ENCODE measurements around the gene RNU6-9.
"Not testable (repeated sequence)": the region's sequence is repeated elsewhere in the genome, so short reads cannot be mapped to it uniquely, and the experiment has no call there.

The RNU6-9 gene

DNA sequence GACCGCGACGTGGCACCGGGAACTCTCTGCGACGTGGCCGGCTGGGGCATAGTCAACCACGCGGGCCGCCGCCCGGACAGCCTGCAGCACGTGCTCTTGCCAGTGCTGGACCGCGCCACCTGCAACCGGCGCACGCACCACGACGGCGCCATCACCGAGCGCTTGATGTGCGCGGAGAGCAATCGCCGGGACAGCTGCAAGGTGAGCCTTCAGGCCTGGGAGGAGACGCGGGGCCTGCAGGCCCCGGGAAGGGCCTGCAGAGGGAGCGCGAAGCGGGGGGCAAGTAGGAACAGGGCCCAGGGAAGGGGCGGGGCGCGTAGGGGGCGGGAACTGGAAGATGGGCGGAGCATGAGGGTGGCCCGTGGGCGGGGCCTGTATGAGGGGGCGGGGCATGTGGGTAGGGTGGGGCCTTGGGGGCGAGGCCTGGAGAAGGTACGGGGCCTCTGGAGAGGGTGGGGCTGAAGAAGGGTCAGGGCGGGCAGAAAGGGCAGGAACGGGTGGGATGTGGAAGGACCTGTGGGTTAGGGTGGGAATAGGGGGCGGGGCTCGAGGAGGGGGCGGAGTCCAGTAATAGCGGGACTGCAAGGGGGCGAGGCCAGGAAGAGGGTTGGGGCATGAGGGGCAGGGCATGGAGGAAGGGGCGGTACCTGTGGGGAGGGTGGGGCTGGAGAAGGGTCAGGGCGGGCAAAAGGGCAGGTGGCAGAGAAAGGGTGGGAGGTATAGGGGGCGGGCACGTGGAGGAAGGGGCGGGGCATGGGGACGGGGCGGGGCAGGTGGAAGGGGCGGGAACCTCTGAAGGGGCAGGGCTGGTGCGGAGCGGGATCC lies 31.3 kb upstream of the RNU6-9 start:
- DNase-seq (ENCODE audit: low read depth in 2 of 2): no peak

DNA sequence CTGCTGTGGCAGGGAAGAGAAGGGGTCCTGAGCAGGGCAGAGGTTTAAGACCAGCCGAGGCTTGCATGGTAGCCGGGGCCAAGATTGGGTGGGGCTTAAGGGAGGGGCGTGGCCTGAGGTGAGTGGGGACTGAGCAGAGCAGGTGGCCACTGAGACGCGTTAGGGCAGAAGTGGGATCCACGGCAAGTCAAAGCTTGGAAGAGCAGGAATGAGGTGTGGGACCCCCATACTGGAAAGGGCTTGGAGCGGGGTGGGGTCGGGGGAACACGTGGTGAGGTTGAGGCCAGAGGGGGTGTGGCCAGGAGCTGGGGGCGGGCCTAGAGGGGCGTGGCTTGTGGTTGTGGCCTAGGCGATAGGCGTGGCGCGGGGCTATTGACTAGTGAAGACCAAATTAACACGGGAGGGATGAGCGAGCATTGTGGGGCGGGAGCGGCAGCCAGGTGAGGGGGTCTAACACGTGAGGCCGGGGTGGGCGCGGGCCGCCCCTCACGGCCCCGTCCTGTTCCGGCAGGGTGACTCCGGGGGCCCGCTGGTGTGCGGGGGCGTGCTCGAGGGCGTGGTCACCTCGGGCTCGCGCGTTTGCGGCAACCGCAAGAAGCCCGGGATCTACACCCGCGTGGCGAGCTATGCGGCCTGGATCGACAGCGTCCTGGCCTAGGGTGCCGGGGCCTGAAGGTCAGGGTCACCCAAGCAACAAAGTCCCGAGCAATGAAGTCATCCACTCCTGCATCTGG lies 30.5 kb upstream of the RNU6-9 start:
- DNase-seq (ENCODE audit: low read depth in 2 of 2): no peak

DNA sequence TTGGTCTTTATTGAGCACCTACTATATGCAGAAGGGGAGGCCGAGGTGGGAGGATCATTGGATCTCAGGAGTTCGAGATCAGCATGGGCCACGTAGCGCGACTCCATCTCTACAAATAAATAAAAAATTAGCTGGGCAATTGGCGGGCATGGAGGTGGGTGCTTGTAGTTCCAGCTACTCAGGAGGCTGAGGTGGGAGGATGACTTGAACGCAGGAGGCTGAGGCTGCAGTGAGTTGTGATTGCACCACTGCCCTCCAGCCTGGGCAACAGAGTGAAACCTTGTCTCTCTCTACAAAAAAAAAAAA lies 30.0 kb upstream of the RNU6-9 start:
- DNase-seq (ENCODE audit: low read depth in 2 of 2): no peak

DNA sequence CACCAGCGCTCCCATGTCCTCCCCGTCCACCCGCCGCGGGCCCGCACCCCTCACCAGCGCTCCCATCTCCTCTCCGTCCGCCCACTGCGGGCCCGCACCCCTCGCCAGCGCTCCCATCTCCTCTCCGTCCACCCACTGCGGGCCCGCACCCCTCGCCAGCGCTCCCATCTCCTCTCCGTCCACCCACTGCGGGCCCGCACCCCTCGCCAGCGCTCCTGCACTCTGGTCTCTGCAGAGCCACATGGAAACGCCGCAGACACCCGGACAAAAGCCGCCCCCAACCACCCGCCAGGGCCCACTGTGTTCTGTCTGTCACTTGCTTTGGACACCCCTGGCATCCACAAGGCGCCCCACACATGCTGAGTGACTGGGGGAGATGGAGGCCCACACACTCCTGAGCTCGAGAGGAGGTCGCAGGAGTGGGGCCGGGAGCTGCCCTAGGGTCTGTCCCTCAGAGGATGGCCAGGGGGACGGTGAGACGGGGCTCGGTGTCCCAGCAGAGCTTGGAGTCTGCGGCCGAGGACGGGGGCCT lies 26.4 kb upstream of the RNU6-9 start:
- no peak for DNase-seq (ENCODE audit: low read depth in 2 of 2)

DNA sequence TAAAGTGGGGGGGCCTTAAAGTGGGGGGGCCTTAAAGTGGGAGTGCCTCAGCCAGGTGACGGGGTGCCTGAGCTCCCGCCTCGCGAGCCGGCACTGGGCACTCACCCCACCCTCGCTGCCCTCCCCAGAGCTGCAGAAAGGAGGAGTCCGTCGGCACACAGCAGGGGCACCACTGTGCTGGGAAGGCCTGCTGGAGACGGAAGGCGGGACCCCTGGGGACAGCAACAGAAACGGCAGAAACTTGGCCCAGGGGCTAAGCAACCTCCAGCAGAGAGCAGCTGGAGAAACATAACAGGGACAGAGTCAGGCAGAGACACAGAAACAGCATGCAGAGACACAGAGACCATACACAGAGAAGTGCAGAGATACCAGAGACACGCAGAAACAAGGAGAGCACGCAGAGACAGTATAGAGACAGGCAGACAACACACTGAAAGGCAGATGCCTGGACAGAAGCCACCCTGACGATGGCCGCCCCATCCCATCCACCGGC lies 25.9 kb upstream of the RNU6-9 start:
- DNase-seq (ENCODE audit: low read depth in 2 of 2): no peak

DNA sequence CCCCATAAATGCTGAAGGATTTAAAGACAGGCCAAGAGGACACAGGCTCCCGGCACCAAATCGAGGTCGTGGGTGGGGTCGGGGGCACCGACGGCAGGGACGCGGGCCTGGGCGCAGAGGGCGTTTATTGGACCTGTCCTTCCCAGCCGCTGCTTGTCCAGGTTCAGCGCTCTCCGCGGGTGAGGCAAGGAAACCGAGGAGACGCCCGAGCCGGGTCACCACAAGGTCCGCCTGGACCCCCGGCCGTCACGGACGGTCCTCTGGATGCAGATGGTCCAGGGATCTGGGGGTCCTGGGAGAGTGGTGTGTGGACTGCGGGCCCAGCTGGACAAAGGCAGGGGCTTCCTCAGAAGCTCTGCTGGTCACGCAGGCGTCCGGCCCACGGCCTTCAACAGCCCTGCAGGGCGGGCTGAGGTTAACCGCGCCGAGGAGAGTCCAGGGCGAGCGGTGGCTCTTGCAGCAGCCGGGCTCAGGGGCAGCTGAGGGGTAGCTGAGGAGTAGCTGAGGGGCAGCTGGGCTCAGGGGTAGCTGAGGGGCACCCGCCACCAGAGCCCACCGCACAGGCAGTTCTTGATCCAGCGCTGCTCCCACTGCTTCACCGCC lies 25.3 kb upstream of the RNU6-9 start:
- no peak for DNase-seq (ENCODE audit: low read depth in 2 of 2)

DNA sequence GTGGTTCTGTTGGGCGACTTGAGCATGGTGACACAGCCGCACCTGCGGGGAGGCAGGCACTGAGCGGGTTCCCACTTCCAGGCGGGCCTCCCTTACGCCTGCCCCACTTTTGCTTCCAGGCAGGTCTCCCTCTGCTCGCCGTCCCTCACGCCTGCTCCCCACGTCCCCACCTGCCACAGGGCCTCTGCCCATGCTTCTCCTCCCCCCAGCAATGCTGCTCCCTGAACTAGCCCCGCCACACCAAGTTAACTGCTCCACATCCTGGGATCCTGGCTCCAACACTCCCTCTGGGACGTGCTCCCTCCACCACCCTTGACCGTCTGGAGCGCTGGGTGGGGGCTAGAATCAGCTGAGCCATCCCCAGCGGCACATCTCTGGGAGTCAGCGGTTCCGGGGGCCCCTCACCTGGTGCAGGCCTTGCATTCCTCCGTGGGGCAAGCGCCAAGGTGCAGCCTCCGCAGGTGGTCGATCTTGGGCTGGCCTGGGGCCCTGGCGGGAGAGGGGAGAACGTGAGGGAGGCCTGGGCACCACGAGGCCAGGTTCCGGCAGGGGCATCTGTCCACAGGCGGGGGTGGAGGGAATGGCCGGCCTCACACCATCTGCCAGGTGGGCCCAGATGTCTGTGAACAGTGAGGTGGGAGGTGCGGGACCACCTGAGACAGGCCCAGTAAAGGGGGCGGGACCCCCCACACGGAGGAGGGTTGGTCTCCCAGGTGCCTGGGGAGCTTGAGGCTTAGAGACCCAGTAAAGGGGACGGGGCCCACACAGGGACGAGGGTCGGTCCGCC lies 24.6 kb upstream of the RNU6-9 start:
- no peak for DNase-seq (ENCODE audit: low read depth in 2 of 2)

DNA sequence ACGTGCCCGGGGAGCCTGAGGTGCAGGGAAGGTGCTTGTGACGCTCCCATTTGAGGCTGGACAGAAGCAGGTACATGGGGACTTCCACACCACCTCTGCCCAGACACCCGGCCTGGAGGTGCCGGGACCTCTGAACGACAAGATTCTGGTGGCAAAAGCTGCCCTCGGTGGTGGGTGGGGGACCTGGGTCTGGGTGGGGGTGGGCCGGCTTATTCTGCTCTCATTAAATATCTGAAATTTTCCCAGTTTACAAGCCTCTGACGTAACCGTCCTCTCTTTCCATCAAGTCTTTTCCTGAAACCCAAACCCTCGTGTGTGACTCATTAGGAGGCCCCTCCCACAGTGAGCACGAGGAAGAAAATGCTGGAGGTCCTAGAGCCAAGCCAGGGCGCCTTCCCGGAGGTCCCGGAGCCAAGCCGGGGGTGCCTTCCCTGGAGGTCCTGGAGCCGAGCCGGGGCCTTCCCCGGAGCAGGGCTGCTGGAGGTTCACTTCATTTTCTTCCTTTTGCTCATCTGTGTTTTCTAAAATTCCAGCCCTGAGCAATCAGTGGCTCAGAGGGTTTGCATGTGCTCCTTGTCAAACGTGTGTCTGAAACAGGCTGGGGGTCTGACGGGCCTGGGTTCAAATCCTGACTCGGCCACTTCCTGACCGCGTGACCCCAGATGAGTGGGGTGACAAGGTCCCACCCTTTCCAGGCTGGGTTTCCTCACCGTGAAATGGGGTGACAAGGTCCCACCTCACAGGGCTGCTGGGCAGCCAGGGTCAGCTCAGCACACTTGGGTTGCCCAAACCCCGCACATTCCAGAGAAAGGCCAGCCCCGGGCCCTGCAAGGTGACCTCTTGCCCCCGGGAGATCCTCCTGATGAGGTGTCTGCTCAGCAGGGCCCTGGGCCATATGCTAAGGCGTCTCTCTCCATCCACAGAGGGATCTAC lies 23.8 kb upstream of the RNU6-9 start:
- peak; percentile 90 to 93 for DNase-seq (ENCODE audit: low read depth in 2 of 2)

DNA sequence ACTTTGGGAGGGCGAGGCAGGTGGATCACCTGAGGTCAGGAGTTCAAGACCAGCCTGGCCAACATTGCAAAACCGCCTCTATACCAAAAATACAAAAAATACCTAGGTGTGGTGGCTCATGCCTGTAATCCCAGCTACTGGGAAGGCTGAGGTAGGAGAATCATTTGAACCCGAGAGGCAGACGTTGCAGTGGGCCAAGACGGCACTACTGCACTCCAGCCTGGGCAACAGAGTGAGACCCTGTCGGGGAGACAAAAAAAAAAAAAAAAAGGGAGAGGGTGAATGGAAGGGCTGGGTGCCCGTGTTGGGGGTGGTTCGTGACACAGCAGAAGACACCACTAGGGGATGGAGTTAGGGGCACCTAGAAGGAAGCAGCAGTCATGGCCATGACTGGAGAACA lies 23.0 kb upstream of the RNU6-9 start:
- no peak for DNase-seq (ENCODE audit: low read depth in 2 of 2)

DNA sequence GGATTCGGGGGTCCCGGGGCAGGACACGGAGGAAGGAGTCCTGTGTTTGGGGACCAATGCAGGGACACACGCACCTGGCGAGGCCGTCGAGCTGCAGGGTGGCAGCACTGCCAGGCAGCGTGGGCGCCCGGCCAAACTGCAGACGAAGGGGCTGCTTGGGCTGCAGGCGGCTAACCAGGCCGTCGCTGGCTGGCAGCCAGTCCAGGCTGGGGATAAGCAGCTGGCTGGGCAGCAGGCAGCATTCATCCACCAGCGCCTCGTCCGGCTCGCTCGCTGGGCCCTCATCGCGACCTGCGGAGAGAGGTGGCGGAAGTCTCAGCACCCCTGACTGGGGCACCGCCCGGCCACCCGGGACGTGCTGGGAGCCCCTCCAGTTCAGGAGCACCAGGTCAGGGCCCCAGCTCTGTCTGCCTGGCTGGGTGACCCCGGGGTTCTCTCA lies 22.3 kb upstream of the RNU6-9 start:
- DNase-seq (ENCODE audit: low read depth in 2 of 2): no peak

DNA sequence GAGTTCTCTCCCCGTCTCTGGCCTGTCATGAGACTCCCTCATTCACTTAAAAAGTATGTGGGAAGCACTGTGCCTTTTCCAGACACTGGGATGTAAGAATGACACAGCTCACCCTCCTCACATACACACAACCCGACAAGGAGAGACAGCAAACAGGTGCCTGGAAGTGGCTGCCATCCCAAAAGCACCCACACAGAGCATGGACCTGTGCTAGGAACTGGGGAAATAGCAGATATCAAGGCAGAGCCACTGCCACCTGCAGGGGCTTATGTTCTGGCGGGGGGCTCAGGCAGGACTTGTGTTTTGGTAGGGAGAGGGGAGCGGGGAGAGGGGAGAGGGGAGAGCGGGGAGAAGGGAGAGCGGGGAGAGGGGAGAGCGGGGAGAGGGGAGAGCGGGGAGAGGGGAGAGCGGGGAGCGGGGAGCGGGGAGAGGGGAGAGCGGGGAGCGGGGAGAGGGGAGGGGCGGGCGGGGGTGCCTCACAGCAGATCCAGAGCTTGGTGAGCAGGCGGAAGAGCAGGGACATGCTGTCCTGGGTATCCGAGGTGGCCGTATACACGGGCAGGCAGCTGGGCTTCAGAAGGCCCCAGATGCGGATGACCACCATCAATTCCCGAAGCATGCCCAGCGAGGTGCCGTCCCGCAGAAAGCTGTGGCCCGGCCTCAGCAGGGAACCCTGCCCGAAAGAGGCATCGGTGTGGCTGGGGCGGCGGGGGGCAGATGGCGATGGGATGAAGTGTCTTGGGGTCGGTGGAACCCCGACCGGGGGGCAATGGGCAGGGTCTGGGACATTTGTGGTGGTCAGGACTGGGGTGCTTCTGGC lies 21.6 kb upstream of the RNU6-9 start:
- DNase-seq (ENCODE audit: low read depth in 2 of 2): no peak

DNA sequence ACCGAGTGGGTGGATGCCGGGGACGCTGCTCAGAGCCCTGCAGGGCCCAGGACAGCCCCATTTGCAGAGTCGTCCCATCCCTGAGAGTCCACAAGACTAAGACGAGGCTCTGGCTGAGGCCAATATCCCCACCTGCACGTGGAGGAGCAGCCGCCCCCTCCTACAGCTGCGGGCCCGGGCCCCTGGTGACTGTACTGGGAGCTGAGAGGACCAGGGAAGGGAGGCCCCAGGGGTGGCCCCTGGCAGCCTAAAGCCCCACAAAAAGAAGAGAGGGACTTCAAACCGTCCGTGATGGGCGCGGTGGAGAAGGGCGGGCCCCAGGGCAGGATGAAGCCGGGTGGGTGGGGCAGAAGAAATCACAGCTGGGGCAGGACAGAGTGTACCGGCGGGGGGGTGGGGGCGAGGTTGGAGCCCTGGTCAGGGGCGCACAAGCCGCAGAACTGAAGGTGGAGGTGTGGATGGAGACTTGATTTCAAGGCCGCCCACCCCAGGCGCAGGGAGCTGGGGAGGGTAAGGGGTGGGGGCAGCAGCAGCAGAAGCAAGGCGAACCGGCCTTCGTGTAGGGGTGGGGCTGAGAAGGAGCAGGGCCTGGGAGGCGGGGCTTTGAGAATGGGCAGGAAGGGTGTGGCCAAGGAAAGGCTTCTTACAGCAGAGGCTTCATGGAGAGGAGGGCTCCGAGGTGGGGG lies 20.9 kb upstream of the RNU6-9 start:
- DNase-seq (ENCODE audit: low read depth in 2 of 2): no peak

DNA sequence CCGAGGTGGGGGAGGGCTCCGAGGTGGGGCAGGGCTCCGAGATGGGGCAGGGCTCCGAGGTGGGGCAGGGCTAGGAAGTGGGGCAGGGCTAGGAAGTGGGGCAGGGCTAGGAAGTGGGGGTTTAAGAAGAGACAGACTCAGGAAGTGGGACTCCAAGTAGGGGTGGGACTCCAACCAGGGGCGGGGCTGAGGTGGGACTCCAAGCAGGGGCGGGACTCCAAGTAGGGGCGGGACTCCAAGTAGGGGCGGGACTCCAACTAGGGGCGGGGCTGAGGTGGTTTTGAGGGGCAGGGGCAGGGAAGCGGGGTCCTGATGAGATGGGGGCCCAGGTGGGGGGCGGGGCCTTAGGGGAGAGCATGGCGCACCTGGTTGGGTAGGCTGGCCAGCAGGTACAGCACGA lies 20.2 kb upstream of the RNU6-9 start:
- DNase-seq (ENCODE audit: low read depth in 2 of 2): no peak

DNA sequence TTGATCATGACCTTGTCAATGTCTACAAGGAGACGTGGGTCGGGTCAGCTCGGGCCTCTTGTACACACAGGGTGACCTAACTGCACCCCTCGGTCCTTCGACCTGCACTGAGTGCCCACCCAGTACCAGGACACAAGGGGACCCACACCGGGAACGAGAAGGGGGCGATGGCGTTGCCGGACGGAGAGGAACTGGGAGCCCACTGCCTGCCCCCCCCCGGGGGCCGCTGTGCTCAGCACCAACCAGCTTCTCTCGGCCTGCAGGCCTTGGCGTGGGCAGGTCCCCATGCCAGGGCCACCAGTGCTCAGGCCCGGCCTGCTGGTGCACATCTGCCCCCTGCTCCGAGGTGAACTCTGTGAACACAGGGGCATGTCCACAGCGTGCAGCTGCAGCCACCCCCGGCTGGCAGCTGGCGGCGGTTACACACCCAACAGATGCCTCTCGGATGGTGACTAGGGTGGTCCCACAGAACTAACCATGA lies 19.7 kb upstream of the RNU6-9 start:
- DNase-seq (ENCODE audit: low read depth in 2 of 2): no peak

DNA sequence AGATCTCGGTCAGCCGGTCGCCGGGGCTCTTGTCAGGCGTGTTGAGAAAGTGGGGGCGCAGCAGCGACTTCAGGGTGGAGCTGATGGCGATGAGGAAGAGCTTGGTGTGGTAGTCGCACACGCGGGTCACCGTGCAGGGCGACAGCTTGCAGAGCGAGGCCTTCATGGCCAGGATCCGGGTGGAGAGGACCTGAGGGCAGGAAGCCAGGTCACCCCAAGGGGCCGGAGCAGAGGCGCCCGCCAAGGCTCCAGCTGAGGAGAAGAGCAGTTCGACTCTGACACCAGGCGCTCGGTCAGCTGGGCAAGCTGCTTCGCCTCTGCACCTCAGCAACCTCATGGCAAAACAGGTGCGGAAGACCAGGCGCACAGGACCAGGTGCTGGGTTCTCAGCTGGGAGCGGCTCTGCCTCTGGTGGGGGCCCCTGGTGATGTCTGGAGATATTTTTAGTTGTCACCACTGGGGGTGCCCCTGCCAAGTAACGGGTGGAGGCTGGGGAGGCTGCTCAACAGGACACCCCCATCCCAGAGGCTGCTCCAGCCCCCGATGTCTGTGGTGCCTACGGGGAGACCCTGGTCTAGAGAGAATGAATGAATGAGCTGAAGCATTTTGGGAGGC lies 17.9 kb upstream of the RNU6-9 start:
- no peak for DNase-seq (ENCODE audit: low read depth in 2 of 2)

DNA sequence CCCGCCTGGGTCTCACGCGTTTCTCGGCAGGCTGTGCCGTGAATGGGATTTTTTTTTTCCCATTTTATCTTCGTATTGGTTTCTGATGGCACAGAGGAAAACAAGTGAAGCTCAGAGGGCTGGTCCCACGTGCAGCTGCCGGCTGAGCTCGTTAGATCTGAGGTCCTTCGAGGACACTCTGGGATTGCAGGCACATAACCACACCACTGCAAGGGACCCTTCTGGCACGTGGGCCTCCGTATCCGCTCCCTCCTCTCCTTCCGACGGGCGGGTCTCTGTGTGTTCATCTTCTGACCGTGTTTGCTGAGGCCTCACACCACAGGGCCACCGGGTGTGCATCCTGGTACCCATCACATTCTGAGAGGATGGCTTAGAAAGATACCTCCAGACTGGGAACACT lies 17.2 kb upstream of the RNU6-9 start:
- no peak for DNase-seq (ENCODE audit: low read depth in 2 of 2)

DNA sequence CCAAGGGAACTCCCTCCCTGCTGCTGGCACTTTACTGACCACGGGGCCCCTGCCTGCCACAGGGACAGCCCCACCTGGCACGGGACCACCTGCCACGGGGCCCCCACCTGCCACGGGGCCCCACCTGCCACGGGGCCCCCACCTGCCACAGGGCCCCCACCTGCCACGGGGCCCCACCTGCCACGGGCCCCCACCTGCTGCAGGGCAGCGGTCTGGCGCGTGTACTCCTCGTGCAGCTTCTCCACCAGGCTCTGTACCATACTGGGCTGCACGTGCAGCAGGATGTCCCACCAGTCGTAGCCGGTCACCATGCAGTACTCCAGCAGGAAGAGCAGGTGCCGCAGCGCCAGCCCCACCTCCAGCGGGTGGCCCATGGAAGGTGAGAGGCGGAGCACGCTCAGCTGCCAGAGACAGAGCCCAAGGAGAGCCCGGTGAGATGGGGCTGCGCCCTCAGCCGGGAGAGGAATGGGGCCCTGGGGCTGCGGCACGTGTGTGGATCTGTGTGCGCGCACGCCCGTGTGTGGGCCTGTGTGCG lies 16.4 kb upstream of the RNU6-9 start:
- no peak for DNase-seq (ENCODE audit: low read depth in 2 of 2)

DNA sequence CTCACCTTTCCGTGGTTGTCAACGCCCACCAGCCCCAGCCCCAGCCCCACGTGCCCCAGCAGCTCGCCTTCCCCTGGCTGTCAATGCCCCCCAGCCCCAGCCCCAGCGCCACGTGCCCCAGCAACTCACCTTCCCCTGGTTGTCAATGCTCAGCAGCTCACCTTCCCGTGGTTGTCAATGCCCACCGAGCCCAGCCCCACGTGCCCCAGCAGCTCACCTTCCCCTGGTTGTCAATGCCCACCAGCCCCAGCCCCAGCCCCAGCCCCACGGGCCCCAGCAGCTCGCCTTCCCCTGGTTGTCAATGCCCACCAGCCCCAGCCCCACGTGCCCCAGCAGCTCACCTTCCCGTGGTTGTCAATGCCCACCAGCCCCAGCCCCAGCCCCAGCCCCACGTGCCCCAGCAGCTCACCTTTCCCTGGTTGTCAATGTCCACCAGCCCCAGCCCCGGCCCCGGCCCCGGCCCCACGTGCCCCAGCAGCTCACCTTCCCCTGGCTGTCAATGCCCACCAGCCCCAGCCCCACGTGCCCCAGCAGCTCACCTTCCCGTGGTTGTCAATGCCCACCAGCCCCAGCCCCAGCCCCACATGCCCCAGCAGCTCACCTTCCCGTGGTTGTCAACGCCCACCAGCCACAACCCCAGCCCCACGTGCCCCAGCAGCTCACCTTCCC lies 15.2 kb upstream of the RNU6-9 start:
- not testable (repeated sequence) for DNase-seq (ENCODE audit: low read depth in 2 of 2)

Data from fibroblast of skin of left biceps (primary cell).